ENCODE data around the gene THEM5.

GRCh38 chr1:151881479-151881878, 28.0 kb upstream of the THEM5 start:
- TF ChIP-seq GATA2 (IDR thresholded peaks at IDR 0.05; ENCODE audit: low read depth, low read length) (no peak), GATA3 (IDR thresholded peaks at IDR 0.05; ENCODE audit: low read depth, low read length) (no peak)
